ENCODE results near the gene MTM1.

- TF ChIP-seq EZH2phosphoT487 (IDR thresholded peaks at IDR 0.05; ENCODE audit: insufficient read depth, low read depth) = no peak
- no peak for TF ChIP-seq EZH2 (IDR thresholded peaks at IDR 0.05; ENCODE audit: insufficient read depth, poor library complexity, severe bottlenecking)
Observed at GRCh38 chrX:150544835-150545770, 23.3 kb upstream of the MTM1 start.

Measured in GM23248 (cell line).